Measurements from ENCODE around the gene RASL11B.

Gene RASL11B

GRCh38 chr4:52914051-52914605, 52.0 kb downstream of the RASL11B start:
- Histone ChIP-seq H3K27me3 (ENCODE audit: insufficient read depth, low read length, poor library complexity, severe bottlenecking) (no peaks in the 10 kb centered on the region), H3K9ac (ENCODE audit: low read depth, low read length, poor library complexity, severe bottlenecking) (no peak overlapping the region), H2AFZ (ENCODE audit: low read length) (no peak overlapping the region), H3K4me2 (ENCODE audit: low read depth, low read length, poor library complexity, severe bottlenecking) (no peak overlapping the region), H3K9me2 (replicated peaks; ENCODE audit: low read depth, low read length) (no peaks in the 10 kb centered on the region), H3K4me1 (ENCODE audit: insufficient read depth, low read length, poor library complexity, severe bottlenecking) (no peaks in the 10 kb centered on the region), H3K4me3 (ENCODE audit: low read length, poor library complexity, severe bottlenecking) (no peak overlapping the region), H4K20me1 (ENCODE audit: insufficient read depth, low read length, poor library complexity, severe bottlenecking) (no peaks in the 10 kb centered on the region), H3K36me3 (ENCODE audit: insufficient read depth, low read length) (no peaks in the 10 kb centered on the region), H3K9me3 (ENCODE audit: insufficient read depth, low read depth, low read length) (no peaks in the 10 kb centered on the region), H3F3A (ENCODE audit: low read depth) (no peaks in the 10 kb centered on the region), H3K79me2 (ENCODE audit: insufficient read depth, low read length) (no peaks in the 10 kb centered on the region)
- TF ChIP-seq EZH2phosphoT487 (IDR thresholded peaks at IDR 0.05; ENCODE audit: borderline replicate concordance) = no peak
- TF ChIP-seq, protein P1, sequence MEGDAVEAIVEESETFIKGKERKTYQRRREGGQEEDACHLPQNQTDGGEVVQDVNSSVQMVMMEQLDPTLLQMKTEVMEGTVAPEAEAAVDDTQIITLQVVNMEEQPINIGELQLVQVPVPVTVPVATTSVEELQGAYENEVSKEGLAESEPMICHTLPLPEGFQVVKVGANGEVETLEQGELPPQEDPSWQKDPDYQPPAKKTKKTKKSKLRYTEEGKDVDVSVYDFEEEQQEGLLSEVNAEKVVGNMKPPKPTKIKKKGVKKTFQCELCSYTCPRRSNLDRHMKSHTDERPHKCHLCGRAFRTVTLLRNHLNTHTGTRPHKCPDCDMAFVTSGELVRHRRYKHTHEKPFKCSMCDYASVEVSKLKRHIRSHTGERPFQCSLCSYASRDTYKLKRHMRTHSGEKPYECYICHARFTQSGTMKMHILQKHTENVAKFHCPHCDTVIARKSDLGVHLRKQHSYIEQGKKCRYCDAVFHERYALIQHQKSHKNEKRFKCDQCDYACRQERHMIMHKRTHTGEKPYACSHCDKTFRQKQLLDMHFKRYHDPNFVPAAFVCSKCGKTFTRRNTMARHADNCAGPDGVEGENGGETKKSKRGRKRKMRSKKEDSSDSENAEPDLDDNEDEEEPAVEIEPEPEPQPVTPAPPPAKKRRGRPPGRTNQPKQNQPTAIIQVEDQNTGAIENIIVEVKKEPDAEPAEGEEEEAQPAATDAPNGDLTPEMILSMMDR (conservative IDR thresholded peaks at IDR 0.05; ENCODE audit: low read length) = no peak

- H3K27me3 ChIP-seq (ENCODE audit: insufficient read depth, low read length, poor library complexity, severe bottlenecking) = no peaks in the 10 kb centered on the region
- H4K20me1 ChIP-seq (ENCODE audit: insufficient read depth, low read length, poor library complexity, severe bottlenecking) = no peaks in the 10 kb centered on the region
- TF ChIP-seq, protein P1 (conservative IDR thresholded peaks at IDR 0.05; ENCODE audit: low read length) = no peak
- TF ChIP-seq EZH2phosphoT487 (IDR thresholded peaks at IDR 0.05; ENCODE audit: borderline replicate concordance) = no peak
- no peak overlapping the region for H3K4me3 ChIP-seq (ENCODE audit: low read length, poor library complexity, severe bottlenecking)
- no peaks in the 10 kb centered on the region for H3K79me2 ChIP-seq (ENCODE audit: insufficient read depth, low read length)
- no peaks in the 10 kb centered on the region for H3K9me3 ChIP-seq (ENCODE audit: insufficient read depth, low read depth, low read length)
- H3K9ac ChIP-seq (ENCODE audit: low read depth, low read length, poor library complexity, severe bottlenecking) = no peak overlapping the region
- no peaks in the 10 kb centered on the region for H3F3A ChIP-seq (ENCODE audit: low read depth)
- H2AFZ ChIP-seq (ENCODE audit: low read length) = no peak overlapping the region
- no peak overlapping the region for H3K4me2 ChIP-seq (ENCODE audit: low read depth, low read length, poor library complexity, severe bottlenecking)
- H3K9me2 ChIP-seq (replicated peaks; ENCODE audit: low read depth, low read length) = no peaks in the 10 kb centered on the region
- H3K4me1 ChIP-seq (ENCODE audit: insufficient read depth, low read length, poor library complexity, severe bottlenecking) = no peaks in the 10 kb centered on the region
- H3K36me3 ChIP-seq (ENCODE audit: insufficient read depth, low read length) = no peaks in the 10 kb centered on the region
Measured at GRCh38 chr4:52915191-52915590, 53.1 kb downstream of the RASL11B start.

- Histone ChIP-seq H3K36me3 (ENCODE audit: insufficient read depth, low read length) (no peaks in the 10 kb centered on the region), H2AFZ (ENCODE audit: low read length) (no peak overlapping the region), H3K9me2 (replicated peaks; ENCODE audit: low read depth, low read length) (no peaks in the 10 kb centered on the region), H3K4me3 (ENCODE audit: low read length, poor library complexity, severe bottlenecking) (no peak overlapping the region), H3F3A (ENCODE audit: low read depth) (no peaks in the 10 kb centered on the region), H4K20me1 (ENCODE audit: insufficient read depth, low read length, poor library complexity, severe bottlenecking) (no peaks in the 10 kb centered on the region), H3K4me1 (ENCODE audit: insufficient read depth, low read length, poor library complexity, severe bottlenecking) (no peaks in the 10 kb centered on the region), H3K27me3 (ENCODE audit: insufficient read depth, low read length, poor library complexity, severe bottlenecking) (no peaks in the 10 kb centered on the region), H3K9me3 (ENCODE audit: insufficient read depth, low read depth, low read length) (no peaks in the 10 kb centered on the region), H3K4me2 (ENCODE audit: low read depth, low read length, poor library complexity, severe bottlenecking) (no peak overlapping the region), H3K79me2 (ENCODE audit: insufficient read depth, low read length) (no peaks in the 10 kb centered on the region), H3K9ac (ENCODE audit: low read depth, low read length, poor library complexity, severe bottlenecking) (no peak overlapping the region)
- TF ChIP-seq EZH2phosphoT487 (IDR thresholded peaks at IDR 0.05; ENCODE audit: borderline replicate concordance) = no peak
- TF ChIP-seq, protein P1 (conservative IDR thresholded peaks at IDR 0.05; ENCODE audit: low read length) = no peak
Measured at GRCh38 chr4:52915730-52916300, 53.7 kb downstream of the RASL11B start.

Data from Loucy (cell line).